ENCODE data around the gene ITGA8.
"Not testable (repeated sequence)": the region's sequence is repeated elsewhere in the genome, so short reads cannot be mapped to it uniquely, and the experiment has no call there.

ITGA8 gene

DNA sequence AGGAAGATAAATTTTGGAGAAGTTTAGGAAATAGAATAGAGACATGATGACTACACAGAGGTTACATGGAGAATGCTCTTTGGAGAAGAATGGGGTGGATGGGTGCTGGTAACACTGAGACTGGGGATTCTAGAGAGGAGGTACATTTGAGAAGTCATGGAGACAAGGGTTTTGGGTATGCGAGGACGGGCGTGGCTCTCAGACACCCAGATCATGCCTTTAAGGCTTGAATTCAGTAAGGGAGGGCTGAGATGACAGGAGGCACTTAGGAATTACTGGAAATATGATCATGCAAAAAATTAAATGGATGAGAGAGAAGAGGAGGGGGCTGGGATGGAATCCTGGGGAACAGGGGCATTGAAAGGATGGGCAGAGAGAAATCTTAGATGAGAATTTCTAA, 168.8 kb downstream of the ITGA8 start:
- DNase-seq (ENCODE audit: low spot score) = no peak

DNA sequence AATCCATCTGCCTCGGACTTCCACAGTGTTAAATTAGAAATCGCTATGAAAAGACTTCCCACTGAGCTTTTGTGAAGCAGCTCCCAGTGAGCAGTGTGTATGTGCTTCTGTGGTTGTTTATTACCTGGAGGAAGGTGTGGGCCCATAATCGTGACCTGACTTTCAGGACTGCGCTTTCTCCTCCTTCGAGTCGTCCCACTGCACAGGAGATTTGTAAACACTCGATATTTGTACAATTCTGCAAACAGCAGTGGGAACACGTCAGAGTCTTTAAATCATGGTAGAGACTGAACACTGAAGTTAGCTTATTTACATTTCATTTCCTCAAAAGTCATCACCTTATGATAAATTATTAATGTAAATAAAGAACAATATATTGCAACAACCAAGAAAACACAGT, 171.4 kb downstream of the ITGA8 start:
- DNase-seq (ENCODE audit: low spot score) = no peak

DNA sequence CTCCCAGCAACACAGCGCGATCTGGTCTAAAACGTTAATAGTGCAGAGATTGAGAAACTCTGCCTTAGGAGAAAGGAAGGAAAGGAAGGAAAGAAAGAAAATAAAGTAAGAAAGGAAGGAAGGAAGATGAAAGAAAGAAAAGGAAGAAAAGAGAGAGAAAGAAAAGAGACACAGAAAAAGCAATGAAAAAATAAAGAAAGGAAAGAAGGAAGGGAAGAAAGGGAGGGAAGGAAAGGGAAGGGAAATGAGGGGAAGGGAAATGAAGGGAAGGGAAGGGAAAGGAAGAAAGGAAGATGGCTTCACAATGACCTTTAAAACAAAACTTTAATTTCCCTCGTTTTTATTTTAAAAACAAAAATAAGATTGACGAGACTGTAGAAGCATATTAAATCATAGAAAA, 173.1 kb downstream of the ITGA8 start:
- no peak for DNase-seq (ENCODE audit: low spot score)

DNA sequence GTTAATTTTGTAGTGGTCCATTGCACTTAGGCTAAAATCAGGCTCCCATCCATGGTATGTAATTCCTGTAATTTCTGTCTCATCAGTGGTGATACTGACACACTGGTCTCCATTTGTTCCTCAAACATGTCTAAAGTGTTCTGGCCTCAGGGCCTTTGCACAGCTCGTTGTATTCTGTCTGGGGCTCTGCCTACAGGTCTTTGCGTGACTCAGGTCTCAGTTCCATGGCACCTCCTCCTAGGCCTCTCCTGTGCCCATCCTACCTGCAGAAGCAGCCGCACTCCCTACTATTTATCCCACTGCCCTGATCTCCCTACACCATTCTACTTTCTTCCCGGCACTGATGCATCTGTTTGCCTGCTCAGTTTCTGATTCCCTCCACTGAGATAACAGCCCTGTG, 173.8 kb downstream of the ITGA8 start:
- no peak for DNase-seq (ENCODE audit: low spot score)

DNA sequence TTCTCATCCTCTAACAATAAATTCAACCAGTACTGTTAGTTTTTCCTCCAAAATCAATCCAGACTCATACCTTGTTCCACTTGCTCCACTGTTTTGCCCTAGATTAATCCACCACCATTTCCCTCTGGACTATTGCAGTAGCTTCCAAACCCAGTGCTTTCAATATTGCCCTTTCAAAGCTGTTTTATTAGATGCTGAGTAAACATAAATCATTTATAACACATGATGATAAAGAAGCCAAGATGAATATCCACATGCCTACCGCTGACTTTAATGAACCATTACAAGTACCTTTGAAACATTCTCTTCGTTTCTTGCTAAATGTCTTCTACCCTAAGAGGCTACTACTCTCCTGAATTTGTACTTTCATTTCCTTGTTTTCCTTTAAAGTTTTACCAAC, 174.5 kb downstream of the ITGA8 start:
- DNase-seq (ENCODE audit: low spot score) = no peak

DNA sequence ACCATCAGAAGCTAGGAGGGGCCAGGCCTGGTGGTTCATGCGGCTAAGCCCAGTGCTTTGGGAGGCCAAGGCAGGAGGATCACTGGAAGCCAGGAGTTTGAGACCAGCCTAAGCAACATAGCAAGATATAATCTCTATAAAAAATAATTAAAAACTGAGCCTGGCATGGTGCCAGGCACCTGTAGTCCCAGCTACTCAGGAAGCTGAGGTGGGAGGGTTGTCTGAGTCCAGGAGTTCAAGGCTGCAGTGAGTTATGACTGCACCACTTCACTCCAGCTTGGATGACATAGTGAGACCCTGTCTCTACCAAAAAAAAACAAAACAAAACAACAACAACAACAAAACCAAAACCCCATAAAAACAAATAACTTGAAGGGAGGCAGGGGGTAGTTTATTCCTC, 175.7 kb downstream of the ITGA8 start:
- DNase-seq (ENCODE audit: low spot score) = no peak

DNA sequence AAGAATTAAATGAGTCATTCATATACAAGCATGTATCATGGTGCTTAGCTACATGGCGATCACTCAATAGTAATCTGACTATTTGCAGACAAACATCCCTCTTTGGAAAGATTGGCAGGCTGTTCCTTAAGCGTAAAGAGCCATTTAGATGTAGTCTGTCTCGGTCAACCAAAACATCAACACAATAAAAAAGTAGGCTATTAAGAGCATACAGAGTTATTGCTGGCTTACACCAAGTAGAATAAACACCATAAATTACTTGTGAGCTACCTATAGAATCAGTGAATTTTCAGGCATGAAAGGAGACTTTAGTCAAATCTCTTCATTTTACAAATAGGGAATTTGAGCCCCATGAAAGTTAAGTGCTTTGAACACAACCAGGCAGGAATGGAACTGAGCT, 176.9 kb downstream of the ITGA8 start:
- no peak for DNase-seq (ENCODE audit: low spot score)

DNA sequence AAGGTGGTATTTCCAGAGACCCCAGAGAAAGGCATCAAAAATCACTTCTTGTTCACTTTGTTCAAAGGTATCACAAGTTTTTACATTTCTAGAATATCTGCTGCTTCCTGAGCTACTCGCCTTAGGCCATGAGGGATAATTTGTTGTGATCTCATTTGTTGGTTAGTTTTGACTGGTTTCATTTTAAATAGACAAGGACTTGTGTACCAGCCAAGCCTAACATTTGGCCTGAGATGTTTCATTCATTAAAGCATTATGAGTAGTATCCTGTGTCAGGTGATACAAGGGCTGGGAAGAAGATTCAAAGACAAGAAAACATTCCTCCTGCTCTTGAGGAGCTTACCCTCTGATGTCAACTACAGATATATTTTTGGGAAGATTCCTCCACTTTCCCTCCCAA, 178.3 kb downstream of the ITGA8 start:
- DNase-seq (ENCODE audit: low spot score) = no peak

DNA sequence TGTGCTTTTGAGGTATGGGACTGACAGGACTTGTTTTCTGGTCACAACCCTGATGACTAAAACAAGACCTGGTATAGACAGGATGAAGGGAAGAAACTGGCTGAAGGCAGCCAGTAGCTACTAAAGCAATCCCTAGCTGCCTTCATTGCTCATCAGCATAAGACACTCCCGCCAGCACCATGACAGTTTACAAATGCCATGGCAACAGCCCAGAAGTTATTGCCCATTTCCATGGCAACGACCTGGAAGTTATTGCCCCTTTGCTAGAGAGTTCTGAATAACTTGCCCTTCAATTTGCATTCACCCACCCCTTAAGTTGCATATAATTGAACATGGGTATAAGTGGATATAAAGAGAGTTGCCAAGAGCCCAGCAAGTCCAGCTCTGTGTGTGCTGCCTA, 179.0 kb downstream of the ITGA8 start:
- no peak for DNase-seq (ENCODE audit: low spot score)

DNA sequence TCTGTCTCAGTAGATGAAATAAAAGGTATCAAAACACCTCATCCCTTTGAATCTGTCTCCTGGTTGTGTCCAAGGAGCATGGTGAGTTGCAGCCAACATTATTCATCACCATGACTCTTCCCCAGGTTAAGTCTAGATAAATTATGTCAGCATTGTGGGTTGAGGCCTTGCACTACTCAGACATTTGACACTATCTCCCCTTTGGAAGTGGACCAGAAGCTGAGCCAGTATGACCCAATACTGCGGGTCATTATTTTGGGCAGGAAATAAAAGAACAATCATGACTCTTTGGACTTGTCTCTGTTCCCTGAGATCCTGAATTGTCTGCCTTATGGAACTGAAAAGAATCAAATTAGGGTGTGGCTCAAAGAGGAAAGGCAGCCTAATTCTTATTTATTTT, 180.5 kb downstream of the ITGA8 start:
- DNase-seq (ENCODE audit: low spot score) = no peak

DNA sequence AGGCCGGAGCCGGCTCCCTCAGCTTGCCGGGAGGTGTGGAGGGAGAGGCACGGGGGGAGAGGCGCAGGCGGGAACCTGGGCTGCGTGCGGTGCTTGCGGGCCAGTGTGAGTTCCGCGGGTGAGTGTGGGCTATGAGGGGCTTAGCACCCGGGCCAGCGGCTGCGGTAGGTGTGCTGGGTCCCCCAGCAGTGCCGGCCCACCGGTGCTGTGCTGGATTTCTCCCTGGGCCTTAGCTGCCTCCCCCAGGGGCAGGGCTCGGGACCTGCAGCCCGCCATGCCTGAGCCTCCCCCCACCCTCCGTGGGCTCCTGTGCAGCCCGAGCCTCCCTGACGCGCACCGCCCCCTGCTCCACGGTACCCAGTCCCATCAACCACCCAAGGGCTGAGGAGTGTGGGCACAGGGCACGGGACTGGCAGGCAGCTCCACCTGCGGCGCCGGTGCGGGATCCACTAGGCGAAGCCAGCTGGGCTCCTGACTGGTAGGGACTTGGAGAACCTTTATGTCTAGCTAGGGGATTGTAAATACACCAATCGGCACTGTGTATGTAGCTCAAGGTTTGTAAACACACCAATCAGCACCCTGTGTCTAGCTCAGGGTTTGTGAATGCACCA, 184.7 kb downstream of the ITGA8 start:
- not testable (repeated sequence) for DNase-seq (ENCODE audit: low spot score)

DNA sequence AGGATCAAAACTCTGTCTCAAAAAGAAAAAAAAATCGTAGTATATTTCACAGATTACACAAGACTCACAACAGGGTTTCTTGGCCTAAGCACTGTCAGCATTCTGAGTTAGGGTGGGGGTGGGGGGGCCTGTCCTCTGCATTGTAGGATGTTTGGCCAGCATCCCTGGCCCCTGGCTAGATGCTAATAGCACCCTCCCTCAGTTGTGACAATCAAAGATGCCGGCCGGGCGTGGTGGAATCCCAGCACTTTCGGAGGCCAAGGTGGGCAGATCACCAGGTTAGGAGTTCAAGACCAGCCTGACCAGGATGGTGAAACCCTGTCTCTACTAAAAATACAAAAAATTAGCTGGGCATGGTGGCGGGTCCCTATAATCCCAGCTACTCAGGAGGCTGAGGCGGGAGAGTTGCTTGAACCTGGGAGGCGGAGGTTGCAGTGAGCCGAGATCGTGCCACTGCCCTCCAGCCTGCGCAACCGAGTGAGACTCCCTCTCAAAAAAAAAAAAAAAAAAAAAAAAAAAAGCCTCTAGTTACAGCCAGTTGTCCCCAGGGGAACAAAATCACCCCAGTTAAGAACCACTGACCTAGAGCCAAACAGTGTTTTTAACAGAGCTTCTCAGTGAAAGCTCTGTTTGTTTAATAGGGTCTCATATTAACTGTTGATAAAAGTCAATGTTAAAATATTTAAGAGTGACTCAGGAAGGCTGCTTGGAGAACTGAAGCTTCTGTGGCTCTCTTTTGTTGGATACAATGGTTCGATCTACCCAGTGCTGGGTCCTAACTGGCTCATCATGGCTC, 187.6 kb downstream of the ITGA8 start:
- no peak for DNase-seq (ENCODE audit: low spot score)

DNA sequence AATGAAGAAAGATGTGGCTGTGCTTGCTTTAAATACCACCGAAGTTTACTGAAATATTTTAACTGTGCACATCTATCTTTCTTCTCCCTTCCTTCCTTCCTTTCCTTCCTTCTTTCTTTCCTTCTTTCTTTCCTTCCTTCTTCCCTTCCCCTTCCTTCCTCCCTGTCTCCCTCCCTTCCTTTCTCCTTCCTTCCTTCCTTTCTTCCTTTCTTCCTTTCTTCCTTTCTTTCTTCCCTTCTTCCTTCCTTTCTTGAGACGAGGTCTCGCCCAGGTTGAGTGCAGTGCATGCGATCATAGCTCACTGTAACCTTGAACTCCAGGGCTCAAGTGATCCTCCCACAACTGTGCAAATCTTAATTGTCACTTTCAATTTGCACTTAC, 190.9 kb downstream of the ITGA8 start:
- DNase-seq (ENCODE audit: low spot score) = no peak

DNA sequence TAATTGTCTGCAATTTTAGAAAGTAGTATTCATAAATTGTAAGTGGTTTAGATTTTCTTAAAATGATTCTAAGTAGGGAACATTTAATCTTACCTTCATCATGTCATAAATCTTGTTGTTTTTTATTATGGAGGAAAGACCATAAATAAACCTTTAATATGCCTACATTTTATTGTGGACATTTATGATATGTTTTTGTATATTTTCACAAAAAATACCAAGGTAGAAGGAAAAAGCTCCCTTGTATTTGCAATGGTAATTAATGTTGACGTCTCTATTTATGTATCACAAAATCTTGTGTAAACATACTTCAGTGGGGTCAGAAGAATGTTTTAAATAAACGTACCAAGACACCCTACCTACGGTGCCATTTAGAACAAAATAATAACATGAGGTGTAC, 193.0 kb downstream of the ITGA8 start:
- DNase-seq (ENCODE audit: low spot score) = no peak

DNA sequence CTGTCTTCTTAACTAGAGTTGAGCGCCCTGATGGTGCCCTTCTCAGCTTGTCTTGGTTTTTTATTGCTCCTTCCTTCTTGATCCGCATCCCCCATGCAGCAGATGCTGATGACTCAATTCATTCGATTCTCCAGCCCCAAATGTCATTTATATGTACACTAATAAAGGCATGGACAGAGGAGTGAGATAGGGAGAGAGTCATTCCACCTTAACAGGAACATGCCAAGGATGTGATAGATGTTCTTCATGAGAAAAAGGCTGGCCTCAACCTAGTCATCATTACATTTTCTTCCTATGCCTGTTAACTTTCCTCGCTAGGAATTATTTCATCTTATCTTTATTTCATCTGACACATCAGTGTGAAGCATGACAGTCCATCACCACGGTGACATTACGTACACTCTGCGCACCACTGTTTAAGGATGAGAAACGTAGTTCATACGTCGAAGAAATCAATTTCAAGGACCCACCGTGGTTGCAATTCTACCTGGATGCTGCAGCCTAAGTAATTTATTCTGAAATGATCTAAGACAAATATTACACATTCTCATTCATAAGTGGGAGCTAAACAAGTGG, 198.3 kb downstream of the ITGA8 start:
- no peak for DNase-seq (ENCODE audit: low spot score)

DNA sequence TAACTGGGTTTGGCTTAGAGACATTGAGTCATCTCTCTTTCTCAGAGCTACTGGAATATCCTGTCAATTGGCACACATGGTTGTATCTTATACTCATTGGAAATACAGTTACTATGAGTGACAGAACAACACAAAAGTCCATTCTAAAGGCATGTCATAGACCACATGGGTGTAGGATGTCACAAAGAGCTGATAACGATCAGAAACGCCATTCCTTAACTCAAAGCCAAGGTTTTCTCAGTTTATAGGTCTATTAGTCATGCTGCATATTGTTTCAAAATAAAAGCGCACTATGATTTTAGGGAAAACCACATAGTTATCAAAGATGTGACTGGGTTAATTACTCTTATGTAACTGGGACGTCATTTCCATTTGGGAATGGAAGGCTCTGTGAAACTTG, 201.5 kb downstream of the ITGA8 start:
- DNase-seq (ENCODE audit: low spot score) = no peak

DNA sequence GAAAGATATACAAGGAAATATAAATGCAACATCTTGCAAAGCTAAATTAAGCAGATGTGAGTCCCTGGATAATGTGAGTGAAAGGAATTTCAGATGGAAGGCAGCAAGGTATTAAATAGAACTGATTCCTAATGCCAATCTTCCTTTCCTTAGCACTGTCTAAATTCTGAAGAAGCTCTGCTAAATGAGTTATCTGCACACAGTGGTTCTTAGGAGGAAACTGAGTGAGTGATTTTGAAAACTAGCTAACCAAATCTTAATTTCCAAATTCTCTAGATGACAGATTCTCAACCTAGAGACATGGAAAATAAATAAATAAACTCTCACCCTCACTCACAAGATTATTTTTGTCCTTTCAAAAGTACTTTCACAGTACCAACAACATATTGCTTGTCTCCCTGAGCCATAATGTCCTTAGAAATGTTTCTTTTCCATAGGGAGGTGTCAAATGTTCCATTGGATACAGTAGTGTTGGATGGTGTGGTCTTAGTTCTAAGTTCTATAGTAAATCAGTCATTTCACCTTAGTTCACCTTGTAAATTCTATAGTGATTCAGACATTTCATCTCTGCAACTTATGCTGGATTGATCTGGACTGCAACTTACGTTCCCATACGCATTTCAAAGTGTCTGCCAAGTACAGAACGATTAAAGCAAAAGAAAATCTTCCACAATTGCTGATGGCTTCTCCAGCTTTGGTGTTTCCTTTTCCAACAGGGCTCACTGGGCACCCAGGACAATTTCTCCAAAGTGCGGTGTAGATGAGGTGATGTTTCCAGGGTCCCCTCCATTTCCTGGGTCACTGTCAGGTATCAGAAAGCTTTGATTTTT, 203.3 kb downstream of the ITGA8 start:
- DNase-seq (ENCODE audit: low spot score) = no peak

DNA sequence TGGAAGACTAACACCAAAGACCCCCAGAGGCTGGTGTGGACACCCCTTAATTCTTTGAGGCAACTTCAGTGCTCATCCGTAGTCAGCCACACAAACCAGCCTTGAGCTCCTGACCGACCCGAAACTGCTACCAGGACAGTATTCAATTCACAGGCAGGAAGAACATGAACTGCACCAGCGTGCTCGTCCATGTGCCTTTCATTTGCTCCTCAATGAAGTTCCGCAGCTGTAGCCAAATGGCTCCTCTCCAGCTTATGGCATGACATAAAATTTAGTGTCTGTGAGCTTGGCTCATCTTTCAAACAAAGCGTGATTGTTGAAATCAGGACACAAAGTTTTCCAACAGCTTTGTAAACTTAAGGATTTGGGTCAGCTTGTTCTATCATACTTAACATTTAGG, 204.5 kb downstream of the ITGA8 start:
- DNase-seq (ENCODE audit: low spot score) = no peak

DNA sequence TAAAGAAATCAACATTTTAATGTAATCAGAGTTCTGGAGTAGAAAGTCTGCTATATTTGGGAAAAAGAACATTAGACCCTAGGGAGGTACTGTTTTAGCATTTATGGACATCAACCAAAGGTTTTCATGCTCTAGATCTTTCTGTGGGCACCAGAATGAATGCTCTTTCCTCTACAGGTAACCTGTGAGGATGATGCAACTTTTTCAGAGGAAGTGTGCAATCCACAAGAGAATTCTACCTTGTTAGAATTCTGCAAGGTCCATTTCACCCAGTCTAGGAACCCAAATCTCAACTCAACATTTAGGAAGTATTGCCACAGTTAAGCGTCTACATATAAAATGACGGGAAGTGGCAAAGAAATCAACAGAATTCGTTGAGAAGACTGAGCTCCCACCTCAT, 208.8 kb downstream of the ITGA8 start:
- DNase-seq (ENCODE audit: low spot score) = no peak

DNA sequence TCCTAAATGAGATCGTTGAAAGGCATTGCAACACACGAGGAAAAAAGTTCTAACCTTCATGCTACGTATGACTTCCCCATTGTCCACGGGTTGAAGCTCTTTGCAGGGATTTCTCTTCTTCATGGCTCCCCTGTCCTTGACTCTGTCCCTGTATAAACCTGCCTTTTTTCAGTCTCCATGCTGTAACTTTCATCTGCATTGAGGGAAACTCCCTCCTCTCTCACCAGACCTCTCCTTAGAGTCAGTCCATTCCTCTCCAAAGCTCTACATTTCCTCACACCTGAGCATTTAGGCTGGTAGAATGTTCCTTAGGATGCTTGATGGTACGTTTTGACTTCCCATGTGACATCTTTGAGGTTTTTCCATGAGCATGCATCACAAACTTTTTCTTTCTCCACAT, 214.4 kb downstream of the ITGA8 start:
- DNase-seq (ENCODE audit: low spot score) = no peak

DNA sequence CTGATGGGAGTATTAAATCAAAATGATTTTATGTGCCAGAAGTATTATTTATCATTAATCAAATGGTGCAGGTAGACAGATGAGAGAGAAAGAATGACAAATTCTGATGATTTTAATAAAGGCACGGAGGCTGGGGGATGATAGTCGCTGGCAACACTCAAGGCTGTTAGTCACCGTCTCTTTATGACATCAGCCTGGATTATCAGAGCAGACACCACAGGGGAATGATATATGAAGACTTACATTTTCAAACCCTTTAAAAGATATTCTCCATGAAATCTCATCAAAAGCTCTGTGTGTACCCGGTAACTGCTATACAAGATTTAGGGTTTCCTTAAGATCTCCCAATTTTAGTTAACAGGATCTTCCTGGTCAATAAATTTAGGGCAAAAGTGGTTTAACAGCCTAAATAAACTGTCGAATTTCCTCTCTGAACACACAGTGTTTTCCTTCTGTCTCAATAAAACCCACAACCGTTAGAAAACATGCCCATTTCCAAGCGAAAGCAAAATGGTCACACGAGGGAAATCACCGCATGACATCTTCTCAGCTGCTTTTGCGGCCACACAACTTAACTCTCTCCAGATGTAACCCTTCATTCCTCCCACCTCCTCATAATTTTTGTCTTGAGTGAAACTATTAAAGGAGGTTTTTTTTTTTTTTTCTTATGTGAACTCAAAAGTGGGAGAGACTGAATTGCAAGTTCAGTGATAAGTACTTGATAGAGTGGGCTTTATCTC, 215.5 kb downstream of the ITGA8 start:
- DNase-seq (ENCODE audit: low spot score) = no peak

DNA sequence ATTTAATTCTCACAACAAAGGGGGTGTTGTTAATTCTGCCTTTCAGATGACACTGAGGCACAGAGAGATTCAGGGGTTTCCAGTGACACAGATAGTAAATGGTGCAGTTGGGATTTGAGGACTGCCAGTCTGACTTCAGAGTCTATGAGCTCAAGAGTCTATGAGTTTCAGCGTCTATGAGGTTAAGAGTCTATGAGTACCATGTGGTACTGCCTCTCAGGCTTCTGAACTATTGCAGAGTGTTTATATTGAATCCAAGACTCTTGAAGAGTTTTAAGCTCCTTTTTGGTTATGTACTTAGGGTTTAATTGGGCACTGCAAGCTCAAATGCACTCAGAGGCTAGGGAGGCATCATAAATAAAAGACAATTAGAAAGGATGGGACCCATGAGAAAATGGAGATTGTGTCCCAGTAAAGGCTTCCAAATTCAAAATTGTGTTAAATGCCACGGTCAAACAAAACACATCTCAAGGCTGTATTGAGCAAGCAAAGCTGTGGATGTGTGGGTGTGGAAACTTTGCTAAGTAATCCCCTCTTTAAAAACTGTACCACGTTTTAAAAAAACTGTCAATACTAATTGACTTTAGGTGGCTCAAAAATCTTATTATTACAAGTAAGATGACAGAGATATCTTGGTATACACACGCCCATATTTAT, 224.7 kb downstream of the ITGA8 start:
- DNase-seq (ENCODE audit: low spot score) = no peak

All from hematopoietic multipotent progenitor cell treated with erythropoietin and hydrocortisone succinate and interleukin-3 and kit ligand, for 15 days (in vitro differentiated cells).